Dermis blood vessel endothelial cell (primary cell): Measurements from ENCODE around the gene TNS1. TPM values are rescaled to one million over a fixed set of nuclear protein-coding genes. Genes with fewer than 3 reads are reported as not detected.
"Not testable (repeated sequence)": the region's sequence is repeated elsewhere in the genome, so short reads cannot be mapped to it uniquely, and the experiment has no call there.

Experiments
- DNase-seq: peaks from one replicate; pipeline ENCODE4 v3.0.0; 2010
- total RNA-seq: library from RNA; depleted of rRNA; stranded (reverse); fragments of >200 nt; gene quantifications from 2 replicates; pipeline ENCODE4 v1.2.3, GENCODE V29; 2014

TNS1 gene
- total RNA-seq, 1 donor from 2014 or later = 45.8 TPM

GRCh38 chr2:217829420-217829819 lies 173.4 kb downstream of the TNS1 start:
- DNase-seq = no peak

DNA sequence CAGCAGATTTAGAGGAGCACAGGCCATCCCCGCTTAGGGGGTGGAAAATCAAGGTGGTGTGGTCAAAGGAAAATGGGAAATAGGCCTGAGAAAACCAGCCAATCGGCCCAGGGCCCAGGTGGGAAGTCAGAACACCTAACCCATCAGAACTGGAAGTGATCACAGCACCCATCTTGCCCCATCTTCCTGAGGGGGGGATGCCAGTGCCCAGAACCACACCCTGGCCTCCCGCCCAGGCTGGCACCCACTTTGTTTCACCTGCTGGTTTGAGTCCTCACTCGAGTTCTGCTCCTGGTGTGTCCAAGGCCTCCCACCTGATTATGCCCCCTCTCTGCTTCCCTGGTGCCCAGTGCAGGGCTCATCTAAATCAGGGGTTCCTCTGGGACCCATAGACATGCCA lies 174.5 kb downstream of the TNS1 start:
- DNase-seq = no peak

- DNase-seq = peak; percentile 44
Measured at GRCh38 chr2:217827430-217828201, 175.2 kb downstream of the TNS1 start.

GRCh38 chr2:217826991-217827390 lies 175.8 kb downstream of the TNS1 start:
- DNase-seq = no peak

DNA sequence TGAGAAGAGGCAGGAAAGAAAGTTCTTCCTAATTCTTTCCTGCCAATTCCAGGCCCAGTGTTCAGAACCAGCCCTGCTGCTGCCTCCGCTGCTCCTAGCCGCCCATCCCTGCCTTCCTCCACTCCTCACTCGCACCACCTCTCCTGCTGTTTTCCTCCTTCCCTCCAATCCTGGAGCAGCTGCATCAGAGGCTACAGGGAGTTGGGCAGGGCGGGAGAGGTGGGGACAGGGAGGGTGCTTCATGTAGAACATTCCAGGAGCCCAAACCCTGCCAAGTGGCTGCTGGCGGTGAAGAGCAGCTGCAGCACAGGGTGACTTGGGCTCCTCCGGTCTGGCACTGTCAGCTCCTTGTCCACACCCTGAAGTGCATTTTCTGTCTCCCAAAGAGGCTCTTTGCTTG lies 176.3 kb downstream of the TNS1 start:
- DNase-seq = no peak

DNA sequence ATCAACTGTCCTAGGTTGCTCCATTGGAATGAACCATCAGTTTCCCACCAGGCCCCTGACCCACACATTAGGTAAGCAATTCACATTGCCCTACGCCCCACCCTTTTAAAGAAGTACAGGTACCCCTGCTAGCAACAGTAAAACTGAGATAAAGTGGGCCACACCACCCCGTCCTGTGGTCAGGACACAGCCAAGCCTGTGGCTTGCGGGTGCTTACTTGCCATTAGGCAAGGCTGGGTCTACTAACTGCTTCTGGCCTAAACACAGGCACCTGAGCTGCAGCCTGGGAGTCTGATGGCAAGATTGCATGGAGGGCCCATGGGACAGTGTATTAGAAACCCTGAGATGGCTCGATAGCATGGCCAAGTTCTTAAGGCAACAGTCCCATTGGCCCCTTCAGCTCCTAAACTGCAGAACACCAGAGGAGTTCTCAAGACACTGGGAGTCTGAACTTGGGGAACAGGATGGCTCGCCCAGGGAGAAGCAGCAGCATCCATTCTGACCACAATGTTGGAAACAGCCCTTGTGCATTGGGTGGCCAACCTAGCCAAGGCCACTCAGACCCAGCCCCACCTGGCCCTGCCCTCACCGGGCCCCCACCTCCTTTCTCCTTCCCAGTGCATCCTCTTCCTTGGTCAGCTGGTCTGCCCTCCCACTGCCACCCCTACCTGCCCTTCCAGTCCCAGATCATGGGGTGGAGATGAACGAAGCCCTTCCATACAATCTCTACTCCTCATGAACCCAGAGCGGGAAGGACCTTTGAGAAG lies 177.1 kb downstream of the TNS1 start:
- no peak for DNase-seq

- no peak for DNase-seq
Measured at GRCh38 chr2:217824223-217824622, 178.6 kb downstream of the TNS1 start.

- no peak for DNase-seq
Measured at GRCh38 chr2:217823626-217824025, 179.2 kb downstream of the TNS1 start.

- DNase-seq = no peak
Measured at GRCh38 chr2:217822296-217823252, 180.2 kb downstream of the TNS1 start.

GRCh38 chr2:217821536-217822147 lies 181.2 kb downstream of the TNS1 start:
- DNase-seq = no peak

- no peak for DNase-seq
Measured at GRCh38 chr2:217820904-217821303, 181.9 kb downstream of the TNS1 start.

DNA sequence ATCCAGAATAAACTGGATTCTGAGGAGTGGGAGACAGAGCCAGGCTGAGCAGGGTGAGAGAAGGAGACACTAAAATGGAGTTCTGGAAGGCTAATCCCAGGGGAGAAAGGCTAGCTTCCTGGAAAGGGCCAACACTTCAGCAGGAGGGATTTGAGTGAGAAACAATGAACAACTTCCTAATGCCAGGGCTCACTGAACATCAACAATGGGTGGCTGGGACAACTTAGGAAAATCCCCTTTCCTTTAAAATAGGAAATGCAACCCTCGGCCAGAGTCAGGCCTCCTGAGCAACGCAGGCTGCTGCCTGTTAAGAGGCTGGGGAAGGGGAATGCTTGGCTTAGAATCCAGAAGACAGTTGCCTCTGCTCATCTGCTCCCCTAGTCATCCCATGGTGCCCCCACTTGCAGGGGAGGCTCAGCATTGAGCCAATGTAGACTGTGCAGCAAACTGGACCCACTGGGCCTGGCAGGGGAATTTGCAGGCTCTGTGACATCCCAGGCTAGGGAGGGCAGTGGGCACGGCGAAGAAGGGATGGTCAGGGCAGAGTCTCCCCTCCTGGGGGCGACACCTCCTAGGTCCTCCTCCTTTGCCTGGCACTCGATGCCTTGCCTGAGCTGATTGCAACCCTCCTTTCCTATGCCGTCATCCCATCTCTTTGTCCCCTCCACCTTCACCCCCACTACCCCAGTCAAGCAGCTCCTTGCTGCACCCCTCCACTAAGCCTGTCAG lies 182.5 kb downstream of the TNS1 start:
- DNase-seq = peak; percentile 82

GRCh38 chr2:217818293-217818850 lies 184.4 kb downstream of the TNS1 start:
- no peak for DNase-seq

GRCh38 chr2:217817466-217818292 lies 185.1 kb downstream of the TNS1 start:
- DNase-seq = no peak

DNA sequence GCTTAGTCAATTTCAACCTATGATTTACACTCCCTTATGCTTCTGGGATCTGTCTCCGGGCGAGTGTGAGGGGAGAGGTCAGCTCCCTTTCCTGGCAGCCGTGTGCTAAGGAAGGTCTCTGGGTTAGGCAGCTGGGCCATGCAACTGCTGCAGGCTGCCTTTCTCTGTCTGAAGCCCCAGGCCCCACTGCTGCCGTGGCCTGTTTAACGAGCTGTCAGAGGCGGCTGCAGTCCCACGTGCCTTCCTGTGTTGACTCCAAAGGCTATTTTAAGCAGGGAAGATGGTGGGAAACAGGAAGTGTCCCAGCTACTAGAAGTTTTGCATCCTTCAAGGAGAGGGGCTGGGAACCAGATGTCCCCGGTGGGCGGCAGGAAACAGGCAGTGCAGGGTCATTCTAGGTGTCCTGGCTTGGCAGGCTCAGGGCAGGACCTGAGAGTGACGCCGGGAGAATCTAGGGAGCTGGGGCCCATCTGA lies 186.4 kb downstream of the TNS1 start:
- DNase-seq = peak; percentile 97

DNA sequence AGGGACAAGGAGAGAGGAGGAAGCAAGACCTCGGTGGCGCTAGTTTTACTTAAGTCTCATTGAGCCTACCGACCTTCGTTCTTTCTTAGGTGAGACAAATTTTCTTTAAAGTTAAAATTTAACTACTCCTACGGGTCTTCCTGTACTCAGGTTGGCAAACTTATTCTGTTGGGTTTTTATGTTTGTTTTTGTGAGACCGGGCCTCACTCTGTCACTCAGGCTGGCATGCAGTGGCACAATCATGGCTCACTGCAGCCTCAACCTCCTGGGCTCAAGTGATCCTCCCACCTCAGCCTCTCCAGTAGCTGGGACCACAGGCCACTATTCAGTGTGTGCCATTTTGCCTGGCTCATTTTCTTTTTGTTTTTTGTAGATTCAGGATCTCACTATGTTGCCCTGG lies 189.0 kb downstream of the TNS1 start:
- no peak for DNase-seq

DNA sequence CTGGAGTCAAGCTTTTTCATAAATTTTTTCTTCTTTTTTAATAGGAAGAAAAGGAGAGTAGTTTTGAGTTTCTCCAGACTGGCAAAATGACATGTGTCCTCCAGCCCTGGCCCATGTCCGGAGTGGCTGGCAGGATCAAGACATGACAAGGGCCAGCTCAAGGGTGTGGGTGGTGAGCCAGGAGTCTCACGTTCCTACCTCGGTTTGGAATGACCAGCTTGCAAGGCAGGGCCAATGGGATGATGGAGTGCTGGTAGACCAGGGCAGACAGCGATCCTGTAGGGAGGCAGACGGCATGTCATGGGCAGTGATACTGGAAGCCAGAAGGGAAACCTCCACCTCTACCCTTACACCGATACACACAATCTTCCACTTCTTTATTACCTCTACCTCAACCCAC lies 190.6 kb downstream of the TNS1 start:
- DNase-seq = no peak

- no peak for DNase-seq
Measured at GRCh38 chr2:217810260-217810659, 192.5 kb downstream of the TNS1 start.

DNA sequence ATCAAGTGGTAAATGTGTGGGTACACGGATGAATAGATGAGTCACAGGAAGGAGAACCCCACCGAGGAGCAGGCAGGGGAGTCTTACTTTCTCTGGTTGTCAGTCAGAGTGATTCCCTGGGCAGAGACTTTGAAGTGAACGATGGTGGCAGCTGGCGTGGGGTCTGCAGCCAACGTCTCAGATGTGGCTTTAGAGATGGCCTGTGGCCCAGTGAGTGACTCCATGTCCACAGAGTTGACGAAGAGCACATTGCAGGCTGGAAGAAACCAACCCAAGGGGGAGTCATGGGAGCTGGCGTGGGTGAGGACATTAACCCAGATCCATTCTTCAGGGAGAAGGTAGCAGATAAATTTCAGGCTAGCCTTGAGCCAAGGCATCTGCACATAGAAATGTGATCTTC lies 193.1 kb downstream of the TNS1 start:
- DNase-seq = no peak

DNA sequence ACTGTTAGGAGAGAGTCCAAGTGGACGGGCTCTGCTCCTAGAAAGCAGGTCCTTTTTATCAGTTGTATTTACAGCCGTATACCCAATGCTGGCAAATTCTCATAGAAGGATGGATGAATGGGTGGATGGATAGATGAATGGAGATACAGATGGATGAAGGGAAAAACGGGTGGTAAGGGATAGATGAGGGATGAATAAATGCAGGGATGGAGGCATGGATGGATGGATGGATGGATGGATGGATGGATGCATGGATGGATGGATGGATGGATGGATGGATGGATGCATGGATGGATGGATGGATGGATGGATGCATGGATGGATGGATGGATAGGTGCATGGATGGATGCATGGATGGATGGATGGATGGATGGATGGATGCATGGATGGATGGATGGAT lies 193.8 kb downstream of the TNS1 start:
- DNase-seq = not testable (repeated sequence)
